Ishikawa (cell line): ENCODE measurements around the gene LYST.

ENCODE experiments used
- CREB1 ChIP-seq: IDR thresholded peaks from 2 replicates; pipeline ENCODE4 v1.6.1; 2012; ENCODE audit warnings: low read depth
- NFIC ChIP-seq: IDR thresholded peaks from 2 replicates; pipeline ENCODE4 v1.6.1; 2012
- RAD21 ChIP-seq: IDR thresholded peaks from 2 replicates; pipeline ENCODE4 v1.6.1; 2012; ENCODE audit warnings: low read depth
- REST ChIP-seq: IDR thresholded peaks from 2 replicates; pipeline ENCODE4 v1.6.1; 2012; ENCODE audit warnings: low read depth, mild to moderate bottlenecking
- USF1 ChIP-seq: IDR thresholded peaks from 2 replicates; pipeline ENCODE4 v1.6.1; 2012
- TF ChIP-seq, protein P1 (sequence below): IDR thresholded peaks from 2 replicates; pipeline ENCODE4 v1.6.1; 2012

DNA sequence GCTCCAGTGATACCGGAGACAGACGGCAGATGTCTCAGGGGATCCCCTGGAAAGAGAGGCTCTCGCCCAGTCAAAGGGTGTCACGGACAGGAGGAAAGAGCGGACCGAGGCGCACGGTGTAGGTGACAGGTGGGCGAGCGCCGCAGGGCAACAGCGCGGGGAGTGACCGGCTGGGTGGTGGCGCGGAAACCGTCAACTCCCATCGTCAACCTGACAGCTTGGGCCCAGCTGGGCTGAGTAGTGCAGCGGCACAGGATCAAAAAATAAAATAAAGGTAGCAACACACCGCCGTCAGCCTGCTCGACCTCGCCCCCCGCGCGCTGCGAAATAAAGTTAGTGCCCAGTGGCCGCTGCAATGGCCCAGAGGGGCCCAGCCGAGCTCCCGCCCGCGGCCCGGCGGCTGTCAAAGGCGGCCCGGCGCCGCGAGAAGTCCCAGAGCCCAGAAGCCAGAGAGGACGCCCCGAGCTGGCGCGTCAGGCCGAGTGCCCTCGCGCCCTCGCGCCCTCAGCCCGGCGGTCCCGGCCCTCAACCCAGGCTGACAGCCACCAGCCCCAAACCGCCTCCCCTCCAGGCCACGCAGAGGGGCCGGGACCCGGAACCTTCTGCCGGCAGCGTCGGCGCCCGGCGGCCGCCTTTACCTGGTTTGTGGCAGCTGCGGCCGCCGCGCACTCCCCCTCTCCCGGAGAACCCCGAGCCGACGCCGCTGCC is at the start of gene LYST:
- TF ChIP-seq CREB1 (no peak), NFIC (no peak), REST (no peak), USF1 (no peak), RAD21 (peak; percentile 33; the same call in 1 of the 2 replicates)
- TF ChIP-seq, protein P1, sequence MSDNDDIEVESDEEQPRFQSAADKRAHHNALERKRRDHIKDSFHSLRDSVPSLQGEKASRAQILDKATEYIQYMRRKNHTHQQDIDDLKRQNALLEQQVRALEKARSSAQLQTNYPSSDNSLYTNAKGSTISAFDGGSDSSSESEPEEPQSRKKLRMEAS: peak; percentile 43
